Measurements from ENCODE around the gene KRTAP4-6. TPM values are rescaled to one million over a fixed set of nuclear protein-coding genes. Genes with fewer than 3 reads are reported as not detected.

The KRTAP4-6 gene
- total and polyA plus RNA-seq, 2 of the 8 experiments (the other 6 are each of a cell fraction or from before 2014, with no cell fraction given): not detected

GRCh38 chr17:41150026-41150425 is 9.7 kb upstream of the KRTAP4-6 start (continued):
- TF ChIP-seq KDM4A (IDR thresholded peaks at IDR 0.05; ENCODE audit: low read depth, low read length, severe bottlenecking) (no peak), CEBPB (IDR thresholded peaks at IDR 0.05; ENCODE audit: low read depth, low read length) (no peak)

All from H1 (cell line).